Measurements from ENCODE around the gene CPTP. TPM values are rescaled to one million over a fixed set of nuclear protein-coding genes. Genes with fewer than 3 reads are reported as not detected.

The CPTP gene
- total RNA-seq, 4 donors from 2014 or later = 15.4 to 44.9 (median 31.5) TPM

- Histone ChIP-seq H3K27me3 (no peaks in the 10 kb centered on the region), H3K9me3 (no peaks in the 10 kb centered on the region), H3K4me3 (no peak overlapping the region), H3K27ac (replicated peaks in 1 of 4) (peak overlapping the region in 3 of 4 donors; percentile 0 to 10 (median 3)), H3K4me1 (peaks cover 40 to 55% (median 46%) of the 10 kb centered on the region in 4 donors), H3K36me3 (peaks cover under 1 to 23% (median 19%) of the 10 kb centered on the region in 4 donors)
- intact Hi-C loops (cut with DNase I) = no loop called here
- 81% methylated on average over 5 of the region's 16 CpGs for WGBS
- DNase-seq (ENCODE audit: extremely low spot score) = no peak
- TF ChIP-seq CTCF (IDR thresholded peaks at IDR 0.05) (no peak), EP300 (IDR thresholded peaks at IDR 0.05) (no peak), POLR2AphosphoS5 (IDR thresholded peaks at IDR 0.05) (no peak), POLR2A (IDR thresholded peaks at IDR 0.05; ENCODE audit: low read depth) (no peak)
These were observed 20.8 kb downstream of the CPTP start for GRCh38 chr1:1345384-1345783.

- Histone ChIP-seq H3K27me3 (no peaks in the 10 kb centered on the region), H3K9me3 (no peaks in the 10 kb centered on the region), H3K36me3 (peaks cover 0 to 17% (median 13%) of the 10 kb centered on the region in 4 donors), H3K4me3 (peak overlapping the region in 1 of 4 donors; percentile 4), H3K27ac (replicated peaks in 1 of 4) (peak overlapping the region in 2 of 4 donors; percentile 0 to 28), H3K4me1 (peaks cover 40 to 55% (median 46%) of the 10 kb centered on the region in 4 donors)
- no peak for TF ChIP-seq POLR2A (IDR thresholded peaks at IDR 0.05; ENCODE audit: low read depth)
- TF ChIP-seq POLR2AphosphoS5 (IDR thresholded peaks at IDR 0.05) = no peak
- no peak for TF ChIP-seq EP300 (IDR thresholded peaks at IDR 0.05)
- no peak for TF ChIP-seq CTCF (IDR thresholded peaks at IDR 0.05)
- DNase-seq (ENCODE audit: extremely low spot score) = no peak
- intact Hi-C loops (cut with DNase I) = no loop called here
- WGBS = 58% methylated on average over 9 of the region's 12 CpGs
These were observed 21.4 kb downstream of the CPTP start for GRCh38 chr1:1345860-1346500.

GRCh38 chr1:1346501-1346890 lies 21.9 kb downstream of the CPTP start:
- H3K27me3 ChIP-seq = no peaks in the 10 kb centered on the region
- 90% methylated on average over 6 of the region's 10 CpGs for WGBS
- peaks cover 0 to 12% (median 7%) of the 10 kb centered on the region in 4 donors for H3K36me3 ChIP-seq
- TF ChIP-seq POLR2AphosphoS5 (IDR thresholded peaks at IDR 0.05) (no peak), POLR2A (IDR thresholded peaks at IDR 0.05; ENCODE audit: low read depth) (no peak), CTCF (IDR thresholded peaks at IDR 0.05) (no peak), EP300 (IDR thresholded peaks at IDR 0.05) (no peak)
- no peaks in the 10 kb centered on the region for H3K9me3 ChIP-seq
- H3K4me3 ChIP-seq = peak overlapping the region in 1 of 4 donors; percentile 4
- no peak for DNase-seq (ENCODE audit: extremely low spot score)
- peaks cover 43 to 59% (median 50%) of the 10 kb centered on the region in 4 donors for H3K4me1 ChIP-seq
- intact Hi-C loops (cut with DNase I) = no loop called here
- peak overlapping the region in 1 of 4 donors; percentile 28 for H3K27ac ChIP-seq (replicated peaks in 1 of 4)

- H3K27ac ChIP-seq (replicated peaks in 1 of 4) = peak overlapping the region; percentile 70 to 92 (median 80)
- peaks cover 46 to 65% (median 55%) of the 10 kb centered on the region in 4 donors for H3K4me1 ChIP-seq
- TF ChIP-seq POLR2AphosphoS5 (IDR thresholded peaks at IDR 0.05) (no peak), CTCF (IDR thresholded peaks at IDR 0.05) (no peak), POLR2A (IDR thresholded peaks at IDR 0.05; ENCODE audit: low read depth) (no peak), EP300 (IDR thresholded peaks at IDR 0.05) (no peak)
- WGBS = 79% methylated on average over 10 of the region's 10 CpGs
- H3K36me3 ChIP-seq = peaks cover 0 to 6% (median 1%) of the 10 kb centered on the region in 4 donors
- H3K27me3 ChIP-seq = no peaks in the 10 kb centered on the region
- H3K4me3 ChIP-seq = peak overlapping the region; percentile 68 to 93 (median 82)
- no peak for DNase-seq (ENCODE audit: extremely low spot score)
- intact Hi-C loops (cut with DNase I) = no loop called here
- H3K9me3 ChIP-seq = no peaks in the 10 kb centered on the region
These were observed 22.5 kb downstream of the CPTP start for GRCh38 chr1:1347026-1347595.

All from esophagus muscularis mucosa (tissue), 4 donors.